HPDE6-E6E7 (cell line): ENCODE measurements around the gene GPR152.
"Not testable (repeated sequence)": the region's sequence is repeated elsewhere in the genome, so short reads cannot be mapped to it uniquely, and the experiment has no call there.

ENCODE experiments used
- DNase-seq: peaks from one replicate; pipeline ENCODE4 v3.0.0; 2011; ENCODE audit warnings: missing footprints; ENCODE audit errors: extremely low spot score

Gene GPR152

GRCh38 chr11:67439321-67440228 lies 13.0 kb downstream of the GPR152 start:
- no peak for DNase-seq

GRCh38 chr11:67438158-67438902 lies 14.2 kb downstream of the GPR152 start:
- DNase-seq: no peak

- DNase-seq: no peak
Measured at GRCh38 chr11:67437809-67438157, 14.7 kb downstream of the GPR152 start.

GRCh38 chr11:67437082-67437808 lies 15.3 kb downstream of the GPR152 start, which contains the start of gene PTPRCAP:
PTPRCAP (minus strand) TSS chr11:67437682; CDS start chr11:67437619, 63 bp downstream.
- no peak for DNase-seq

- no peak for DNase-seq
Measured at GRCh38 chr11:67436459-67437081, 16.0 kb downstream of the GPR152 start.

- DNase-seq: no peak
Measured at GRCh38 chr11:67435727-67436458, 16.6 kb downstream of the GPR152 start.

GRCh38 chr11:67435031-67435726 lies 17.4 kb downstream of the GPR152 start:
- DNase-seq: no peak

- DNase-seq: no peak
Measured at GRCh38 chr11:67434395-67434881, 18.1 kb downstream of the GPR152 start.

- no peak for DNase-seq
Measured at GRCh38 chr11:67433536-67434394, 18.8 kb downstream of the GPR152 start.

GRCh38 chr11:67432655-67433349 lies 19.7 kb downstream of the GPR152 start:
- no peak for DNase-seq

- no peak for DNase-seq
Measured at GRCh38 chr11:67431346-67432249, 20.9 kb downstream of the GPR152 start.

GRCh38 chr11:67429722-67430121 lies 22.8 kb downstream of the GPR152 start:
- no peak for DNase-seq

GRCh38 chr11:67429038-67429668 lies 23.4 kb downstream of the GPR152 start:
- DNase-seq: no peak

GRCh38 chr11:67428052-67429001 lies 24.2 kb downstream of the GPR152 start, which contains the start of gene RPS6KB2:
RPS6KB2 (plus strand) TSS chr11:67428494; CDS start chr11:67428546, 52 bp downstream.
- peak; percentile 98 for DNase-seq

- DNase-seq: not testable (repeated sequence)
Measured at GRCh38 chr11:67427364-67427859, 25.1 kb downstream of the GPR152 start.
